HL-60 (cell line): ENCODE data around the gene DMD.

Experiments
- DNase-seq, 2 experiments: peaks; one replicate each; pipeline ENCODE4 v3.0.0-alpha.2; 2010 to 2020; ENCODE audit warnings: low read depth in 1 of 2, low spot score in 1 of 2
- H3K27ac ChIP-seq: fragments of 250-450 bp; sonication (Bioruptor Pico); replicated peaks from 2 replicates; pipeline ENCODE4 v1.5.1; 2020; ENCODE audit warnings: mild to moderate bottlenecking, moderate library complexity
- H3K27me3 ChIP-seq: fragments of 250-450 bp; sonication (Bioruptor Pico); 2 replicates; pipeline ENCODE4 v1.5.1; 2021; ENCODE audit warnings: mild to moderate bottlenecking, moderate library complexity; ENCODE audit not compliant: insufficient read depth, poor library complexity, severe bottlenecking
- H3K4me3 ChIP-seq: replicated peaks from 2 replicates; pipeline ENCODE4 v1.5.1; 2011; ENCODE audit warnings: mild to moderate bottlenecking, control low read depth, low read length; ENCODE audit not compliant: insufficient read depth
- CTCF ChIP-seq: IDR thresholded peaks from one replicate; pipeline ENCODE4 v1.5.1; 2011; ENCODE audit warnings: low read length, control low read depth, inconsistent platforms; ENCODE audit not compliant: insufficient read depth
- GABPA ChIP-seq: IDR thresholded peaks from 2 replicates; pipeline ENCODE4 v1.6.1; 2012; ENCODE audit warnings: low read depth
- POLR2AphosphoS5 ChIP-seq: IDR thresholded peaks from 2 replicates; pipeline ENCODE4 v1.6.1; 2012; ENCODE audit warnings: low read depth
- REST ChIP-seq: IDR thresholded peaks from 2 replicates; pipeline ENCODE4 v1.6.1; 2012; ENCODE audit warnings: low read depth; ENCODE audit not compliant: insufficient replicate concordance
- SPI1 ChIP-seq: IDR thresholded peaks from 2 replicates; pipeline ENCODE4 v1.6.1; 2012; ENCODE audit warnings: low read depth, mild to moderate bottlenecking, borderline replicate concordance

The DMD gene

DNA sequence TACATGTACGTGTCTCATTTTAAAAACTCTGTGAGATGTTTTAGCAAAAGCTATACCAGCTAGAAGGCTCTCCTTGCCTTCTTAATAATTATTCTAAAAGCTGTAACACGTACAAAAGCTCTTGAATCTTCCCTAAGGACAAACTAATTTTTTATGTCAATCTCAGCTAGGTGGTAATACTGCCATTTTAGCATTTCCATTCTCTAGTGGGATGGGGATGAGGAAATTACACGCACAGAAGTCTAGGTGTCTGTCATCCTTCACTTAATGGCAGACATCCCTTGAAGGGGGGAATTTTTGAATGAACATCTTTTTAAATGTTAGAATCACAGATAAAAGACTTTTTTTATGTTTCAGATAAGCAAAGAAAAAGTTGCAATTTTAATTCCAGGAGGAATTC, 569.1 kb downstream of the DMD start:
- TF ChIP-seq REST, result no peak
- no peak for TF ChIP-seq POLR2AphosphoS5
- no peak for TF ChIP-seq CTCF
- no peak for TF ChIP-seq SPI1
- no peak for TF ChIP-seq GABPA
- DNase-seq, result no peak
- no peak overlapping the region for H3K27ac ChIP-seq
- no peaks in the 10 kb centered on the region for H3K27me3 ChIP-seq
- no peak overlapping the region for H3K4me3 ChIP-seq

DNA sequence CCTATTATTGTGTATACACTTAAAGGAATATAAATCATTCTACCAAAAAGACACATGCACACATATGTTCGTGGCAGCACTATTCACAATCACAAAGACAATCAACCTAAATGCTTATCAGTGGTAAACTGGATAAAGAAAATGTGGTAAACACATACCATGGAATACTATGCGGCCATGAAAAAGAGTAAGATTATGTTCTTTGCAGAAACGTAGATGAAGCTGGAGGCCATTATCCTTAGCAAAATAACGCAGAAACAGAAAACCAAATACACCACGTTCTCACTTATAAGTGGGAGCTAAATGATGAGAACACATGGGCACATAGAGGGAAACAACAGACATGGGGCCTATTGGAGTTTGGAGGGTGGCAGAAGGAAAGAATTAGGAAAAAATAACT, 593.2 kb downstream of the DMD start:
- Histone ChIP-seq H3K27me3 (no peaks in the 10 kb centered on the region), H3K27ac (no peak overlapping the region), H3K4me3 (no peak overlapping the region)
- no peak for DNase-seq
- TF ChIP-seq CTCF (no peak), POLR2AphosphoS5 (no peak), REST (no peak), GABPA (no peak), SPI1 (no peak)

- H3K4me3 ChIP-seq, result no peak overlapping the region
- no peaks in the 10 kb centered on the region for H3K27me3 ChIP-seq
- H3K27ac ChIP-seq, result no peak overlapping the region
- no peak for DNase-seq
- TF ChIP-seq SPI1 (no peak), REST (no peak), POLR2AphosphoS5 (no peak), CTCF (no peak), GABPA (no peak)
Measured at GRCh38 chrX:32614707-32615106, 596.6 kb downstream of the DMD start.
